Measurements from ENCODE around the gene SPATS2.

GRCh38 chr12:49525942-49526341 lies 158.7 kb downstream of the SPATS2 start:
- TF ChIP-seq YY1 (IDR thresholded peaks at IDR 0.05; ENCODE audit: insufficient read depth, insufficient read length) (no peak), SUZ12 (IDR thresholded peaks at IDR 0.05; ENCODE audit: extremely low read depth, insufficient read depth, insufficient read length) (no peak), ZNF274 (IDR thresholded peaks at IDR 0.05; ENCODE audit: low read depth, low read length) (no peak)
